ENCODE measurements around the gene ZBTB43. TPM values are rescaled to one million over a fixed set of nuclear protein-coding genes. Genes with fewer than 3 reads are reported as not detected.

Gene ZBTB43
- total RNA-seq, 1 donor from 2014 or later = 30.2 TPM

GRCh38 chr9:126833710-126834345 lies 29.0 kb downstream of the ZBTB43 start:
- H3K27ac ChIP-seq = no peak overlapping the region
- intact Hi-C loops (cut with DNase I) = no loop called here
- H3K27me3 ChIP-seq (ENCODE audit: low read depth) = no peaks in the 10 kb centered on the region
- TF ChIP-seq CTCF (IDR thresholded peaks at IDR 0.05) = no peak
- no peak overlapping the region for H3K4me3 ChIP-seq
- H3K4me1 ChIP-seq = peaks cover 6% of the 10 kb centered on the region
- H3K9me3 ChIP-seq = no peaks in the 10 kb centered on the region
- peaks cover 52% of the 10 kb centered on the region for H3K36me3 ChIP-seq
- ATAC-seq = no peak
- no peak for DNase-seq

GRCh38 chr9:126834672-126835071 lies 29.8 kb downstream of the ZBTB43 start:
- Histone ChIP-seq H3K27me3 (ENCODE audit: low read depth) (no peaks in the 10 kb centered on the region), H3K4me1 (peaks cover 6% of the 10 kb centered on the region), H3K9me3 (no peaks in the 10 kb centered on the region), H3K36me3 (peaks cover 58% of the 10 kb centered on the region), H3K4me3 (no peak overlapping the region), H3K27ac (no peak overlapping the region)
- intact Hi-C loops (cut with DNase I) = no loop called here
- peak; percentile 42 to 52 for ATAC-seq
- DNase-seq = no peak
- TF ChIP-seq CTCF (IDR thresholded peaks at IDR 0.05) = no peak

- Histone ChIP-seq H3K4me3 (no peak overlapping the region), H3K36me3 (peaks cover 47% of the 10 kb centered on the region), H3K4me1 (peaks cover 6% of the 10 kb centered on the region), H3K27ac (no peak overlapping the region), H3K27me3 (ENCODE audit: low read depth) (no peaks in the 10 kb centered on the region), H3K9me3 (no peaks in the 10 kb centered on the region)
- ATAC-seq (no peak), DNase-seq (no peak)
- intact Hi-C loops (cut with DNase I) = no loop called here
- TF ChIP-seq CTCF (IDR thresholded peaks at IDR 0.05) = no peak
Observed at GRCh38 chr9:126836216-126836615, 31.4 kb downstream of the ZBTB43 start.

- intact Hi-C loops (cut with DNase I) = no loop called here
- Histone ChIP-seq H3K27me3 (ENCODE audit: low read depth) (no peaks in the 10 kb centered on the region), H3K4me3 (no peak overlapping the region), H3K9me3 (no peaks in the 10 kb centered on the region), H3K27ac (no peak overlapping the region), H3K36me3 (peaks cover 33% of the 10 kb centered on the region), H3K4me1 (peaks cover 8% of the 10 kb centered on the region)
- DNase-seq (no peak), ATAC-seq (peak in 1 of 2 donors; percentile 30)
- TF ChIP-seq CTCF (IDR thresholded peaks at IDR 0.05) = no peak
Observed at GRCh38 chr9:126838055-126838811, 33.4 kb downstream of the ZBTB43 start.

- no peak for ATAC-seq
- DNase-seq = no peak
- intact Hi-C loops (cut with DNase I) = no loop called here
- no peak for TF ChIP-seq CTCF (IDR thresholded peaks at IDR 0.05)
- Histone ChIP-seq H3K9me3 (no peaks in the 10 kb centered on the region), H3K36me3 (peaks cover 27% of the 10 kb centered on the region), H3K27ac (no peak overlapping the region), H3K4me3 (no peak overlapping the region), H3K4me1 (peaks cover 12% of the 10 kb centered on the region), H3K27me3 (ENCODE audit: low read depth) (no peaks in the 10 kb centered on the region)
Observed at GRCh38 chr9:126838895-126839294, 34.1 kb downstream of the ZBTB43 start.

Data from lower lobe of right lung (tissue), 2 donors.